ENCODE results near the gene FURIN.
A peak's percentile ranks its signal among the peaks of the same experiment; 100 is the strongest.

FURIN gene

GRCh38 chr15:90860942-90861675, 7.3 kb upstream of the FURIN start:
- H3K27ac ChIP-seq = peak overlapping the region; percentile 86
- no peak for TF ChIP-seq CTCF (IDR thresholded peaks at IDR 0.05)
- no peak for TF ChIP-seq ZFX (IDR thresholded peaks at IDR 0.05; ENCODE audit: borderline replicate concordance)

GRCh38 chr15:90862487-90862886, 5.9 kb upstream of the FURIN start:
- no peak for TF ChIP-seq CTCF (IDR thresholded peaks at IDR 0.05)
- TF ChIP-seq ZFX (IDR thresholded peaks at IDR 0.05; ENCODE audit: borderline replicate concordance) = no peak
- H3K27ac ChIP-seq = peak overlapping the region; percentile 86

GRCh38 chr15:90862964-90863778, 5.2 kb upstream of the FURIN start:
- TF ChIP-seq ZFX (IDR thresholded peaks at IDR 0.05; ENCODE audit: borderline replicate concordance) (no peak), CTCF (IDR thresholded peaks at IDR 0.05) (no peak)
- H3K27ac ChIP-seq = peak overlapping the region; percentile 86

- H3K27ac ChIP-seq = peak overlapping the region; percentile 86
- TF ChIP-seq ZFX (IDR thresholded peaks at IDR 0.05; ENCODE audit: borderline replicate concordance) (no peak), CTCF (IDR thresholded peaks at IDR 0.05) (no peak)
These were observed 4.4 kb upstream of the FURIN start for GRCh38 chr15:90863987-90864386.

- H3K27ac ChIP-seq = peak overlapping the region; percentile 86
- no peak for TF ChIP-seq ZFX (IDR thresholded peaks at IDR 0.05; ENCODE audit: borderline replicate concordance)
- TF ChIP-seq CTCF (IDR thresholded peaks at IDR 0.05) = no peak
These were observed 3.9 kb upstream of the FURIN start for GRCh38 chr15:90864507-90864906.

GRCh38 chr15:90865702-90866101, 2.7 kb upstream of the FURIN start:
- TF ChIP-seq CTCF (IDR thresholded peaks at IDR 0.05) (no peak), ZFX (IDR thresholded peaks at IDR 0.05; ENCODE audit: borderline replicate concordance) (no peak)
- H3K27ac ChIP-seq = peak overlapping the region; percentile 78
